Loucy (cell line): ENCODE results near the gene NAA25.

ENCODE experiments used
- H2AFZ ChIP-seq: fragments of 200-600 bp; sonication (generic); 2 replicates; pipeline ENCODE4 v1.6.0; 2016; ENCODE audit warnings: antibody characterized with exemption, mild to moderate bottlenecking, low read length, moderate library complexity
- H3F3A ChIP-seq: fragments of 200-600 bp; 2 replicates; pipeline ENCODE4 v1.6.0; 2016; ENCODE audit warnings: antibody characterized with exemption, low read depth, mild to moderate bottlenecking
- H3K27me3 ChIP-seq: fragments of 200-600 bp; sonication (generic); 2 replicates; pipeline ENCODE4 v1.6.1; 2014; ENCODE audit warnings: low read length, mild to moderate bottlenecking; ENCODE audit not compliant: insufficient read depth, poor library complexity, severe bottlenecking
- H3K36me3 ChIP-seq: fragments of 200-600 bp; sonication (generic); 2 replicates; pipeline ENCODE4 v1.6.1; 2016; ENCODE audit warnings: low read length; ENCODE audit not compliant: insufficient read depth
- H3K4me1 ChIP-seq: fragments of 200-600 bp; sonication (generic); 2 replicates; pipeline ENCODE4 v1.5.1; 2014; ENCODE audit warnings: low read length, mild to moderate bottlenecking; ENCODE audit not compliant: insufficient read depth, poor library complexity, severe bottlenecking
- H3K4me2 ChIP-seq: fragments of 200-600 bp; sonication (generic); 2 replicates; pipeline ENCODE4 v1.6.0; 2014; ENCODE audit warnings: antibody characterized with exemption, low read length, low read depth, mild to moderate bottlenecking; ENCODE audit not compliant: poor library complexity, severe bottlenecking
- H3K4me3 ChIP-seq: fragments of 200-600 bp; sonication (generic); 2 replicates; pipeline ENCODE4 v1.5.1; 2014; ENCODE audit warnings: low read length, mild to moderate bottlenecking, mixed read lengths; ENCODE audit not compliant: poor library complexity, severe bottlenecking
- H3K79me2 ChIP-seq: fragments of 200-600 bp; sonication (generic); 2 replicates; pipeline ENCODE4 v1.6.1; 2014; ENCODE audit warnings: low read length; ENCODE audit not compliant: insufficient read depth
- H3K9ac ChIP-seq: fragments of 200-600 bp; sonication (generic); 2 replicates; pipeline ENCODE4 v1.6.0; 2014; ENCODE audit warnings: mild to moderate bottlenecking, low read depth, low read length, moderate library complexity; ENCODE audit not compliant: poor library complexity, severe bottlenecking
- H3K9me2 ChIP-seq: fragments of 200-600 bp; sonication (generic); replicated peaks from 2 replicates; pipeline ENCODE4 v1.6.1; 2016; ENCODE audit warnings: low read depth, low read length, mixed read lengths
- H3K9me3 ChIP-seq: fragments of 200-600 bp; sonication (generic); 2 replicates; pipeline ENCODE4 v1.6.1; 2014; ENCODE audit warnings: mild to moderate bottlenecking, antibody characterized with exemption, low read length, low read depth; ENCODE audit not compliant: insufficient read depth
- H4K20me1 ChIP-seq: fragments of 200-600 bp; sonication (generic); 2 replicates; pipeline ENCODE4 v1.6.0; 2014; ENCODE audit warnings: antibody characterized with exemption, low read length, mild to moderate bottlenecking; ENCODE audit not compliant: insufficient read depth, poor library complexity, severe bottlenecking
- CTCF ChIP-seq: fragments of 200-600 bp; sonication (generic); conservative IDR thresholded peaks from 2 replicates; pipeline ENCODE4 v1.5.1; 2014; ENCODE audit warnings: mild to moderate bottlenecking, antibody characterized with exemption, low read length
- EZH2phosphoT487 ChIP-seq: fragments of 200-600 bp; IDR thresholded peaks from 2 replicates; pipeline ENCODE4 v1.6.1; 2018; ENCODE audit warnings: antibody characterized with exemption, mild to moderate bottlenecking, moderate library complexity, borderline replicate concordance

Gene NAA25

DNA sequence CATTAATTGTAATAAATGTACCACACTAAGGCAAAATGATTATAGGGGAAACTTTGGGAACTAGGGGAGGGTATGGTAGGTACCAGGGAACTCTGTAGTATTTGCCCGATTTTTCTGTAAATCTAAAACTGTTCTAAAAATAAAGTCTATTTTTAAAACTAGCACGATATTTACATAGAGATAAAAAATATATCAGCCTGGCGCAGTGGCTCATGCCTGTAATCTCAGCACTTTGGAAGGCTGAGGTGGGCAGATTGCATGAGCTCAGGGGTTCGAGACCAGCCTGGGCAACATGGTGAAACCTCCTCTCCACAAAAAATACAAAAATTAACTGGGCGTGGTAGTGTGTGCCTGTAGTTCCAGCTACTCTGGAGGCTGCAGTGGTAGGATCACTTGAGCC, 128.0 kb downstream of the NAA25 start:
- Histone ChIP-seq H3F3A (no peaks in the 10 kb centered on the region), H3K9me3 (no peaks in the 10 kb centered on the region), H3K9me2 (no peaks in the 10 kb centered on the region), H3K79me2 (no peaks in the 10 kb centered on the region), H3K4me3 (no peak overlapping the region), H3K27me3 (no peaks in the 10 kb centered on the region), H3K4me1 (no peaks in the 10 kb centered on the region), H3K4me2 (no peak overlapping the region), H2AFZ (no peak overlapping the region), H4K20me1 (no peaks in the 10 kb centered on the region), H3K36me3 (no peaks in the 10 kb centered on the region), H3K9ac (no peak overlapping the region)
- TF ChIP-seq EZH2phosphoT487 (no peak), CTCF (no peak)

DNA sequence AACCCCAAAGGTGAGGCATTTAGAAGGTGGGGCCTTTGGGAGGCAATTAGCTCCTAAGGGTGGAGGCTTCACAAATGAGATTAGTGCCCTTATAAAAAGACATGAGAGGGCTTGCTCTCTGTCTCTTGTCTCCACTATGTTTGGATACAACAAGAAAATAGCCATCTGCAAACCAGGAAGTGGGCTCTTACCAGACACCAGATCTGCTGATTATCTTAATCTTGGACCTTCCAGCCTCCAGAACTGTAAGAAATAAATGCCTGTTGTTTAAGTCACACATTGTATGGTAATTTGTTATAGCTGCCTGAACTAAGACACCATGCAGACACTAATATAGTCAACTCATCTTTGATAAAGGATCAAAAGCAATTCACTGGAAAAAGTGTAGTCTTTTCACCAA, 130.0 kb downstream of the NAA25 start:
- Histone ChIP-seq H3K79me2 (no peaks in the 10 kb centered on the region), H4K20me1 (no peaks in the 10 kb centered on the region), H3K9me3 (no peaks in the 10 kb centered on the region), H3K9ac (no peak overlapping the region), H3K4me2 (no peak overlapping the region), H3K36me3 (no peaks in the 10 kb centered on the region), H3K9me2 (no peaks in the 10 kb centered on the region), H2AFZ (peak overlapping the region; percentile 14; the same call in 1 of the 2 replicates), H3F3A (no peaks in the 10 kb centered on the region), H3K4me1 (no peaks in the 10 kb centered on the region), H3K4me3 (no peak overlapping the region), H3K27me3 (no peaks in the 10 kb centered on the region)
- TF ChIP-seq EZH2phosphoT487 (no peak), CTCF (no peak)

GRCh38 chr12:111976860-111977259, 131.7 kb downstream of the NAA25 start:
- Histone ChIP-seq H4K20me1 (no peaks in the 10 kb centered on the region), H3K4me1 (no peaks in the 10 kb centered on the region), H3K9me3 (no peaks in the 10 kb centered on the region), H3K79me2 (no peaks in the 10 kb centered on the region), H2AFZ (no peak overlapping the region), H3K36me3 (no peaks in the 10 kb centered on the region), H3K9ac (no peak overlapping the region), H3K4me2 (no peak overlapping the region), H3F3A (no peaks in the 10 kb centered on the region), H3K9me2 (no peaks in the 10 kb centered on the region), H3K4me3 (no peak overlapping the region), H3K27me3 (no peaks in the 10 kb centered on the region)
- TF ChIP-seq EZH2phosphoT487 (no peak), CTCF (no peak)
